Esophagus mucosa (tissue), 1 donor: ENCODE data around the gene TRIO. TPM values are rescaled to one million over a fixed set of nuclear protein-coding genes. Genes with fewer than 3 reads are reported as not detected.

Experiments used
- ATAC-seq: fragments of 200-7000 bp; cut with Tn5 transposase; one replicate; pipeline ENCODE4 v1.9.1; 2020
- total RNA-seq: library from RNA; stranded (reverse); gene quantifications from one replicate; pipeline ENCODE4 v1.2.4, GENCODE V29; 2023
- donor health status: DM: yes; HTN: yes; CAD: no.

Gene TRIO
- total RNA-seq, 1 donor from 2014 or later = 42.0 TPM

DNA sequence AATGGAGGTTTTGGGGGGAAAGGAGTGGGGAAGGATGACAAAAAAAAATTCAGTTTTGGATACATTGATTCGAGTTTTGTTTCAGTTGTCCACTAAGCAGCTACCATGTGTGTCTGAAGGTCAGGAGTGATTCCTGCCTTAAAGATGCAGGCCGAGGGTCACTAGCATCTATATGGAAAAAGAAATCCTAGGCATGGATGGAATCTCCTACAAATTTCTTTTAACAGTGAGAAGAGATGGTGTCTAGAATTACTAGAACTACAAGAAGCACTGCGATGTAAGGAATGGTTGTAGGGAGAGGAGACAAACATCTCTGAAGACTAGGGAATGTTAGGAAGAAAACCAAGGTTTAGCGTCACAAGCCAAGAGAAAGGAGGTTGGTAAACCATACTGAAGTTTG lies 19.6 kb upstream of the TRIO start:
- ATAC-seq = no peak

DNA sequence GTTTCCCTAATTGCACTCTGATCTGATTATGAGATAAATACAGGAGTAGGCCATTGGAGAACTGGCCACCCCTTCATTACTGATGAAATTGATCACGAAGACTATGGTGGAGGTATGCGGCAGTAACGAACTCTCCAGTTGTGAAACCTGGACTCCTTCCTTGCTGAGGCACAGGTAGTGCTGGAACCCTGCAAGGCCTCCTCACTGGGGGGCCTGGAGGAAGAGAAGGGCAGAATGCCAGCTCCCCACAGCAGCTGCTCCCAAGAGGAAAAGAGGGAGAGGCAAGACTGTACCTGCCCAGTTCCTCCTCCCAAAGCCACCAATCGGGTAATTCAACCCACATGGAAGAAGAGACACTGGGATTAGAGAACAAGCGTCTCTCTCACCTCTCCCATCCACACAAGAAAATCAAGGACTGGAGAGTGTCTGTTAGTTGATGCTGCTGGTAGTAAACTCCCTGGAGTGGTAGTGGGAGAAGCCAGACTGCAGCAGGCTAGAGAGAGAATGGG lies 19.1 kb upstream of the TRIO start:
- no peak for ATAC-seq

GRCh38 chr5:14125262-14125661 lies 17.9 kb upstream of the TRIO start:
- no peak for ATAC-seq

DNA sequence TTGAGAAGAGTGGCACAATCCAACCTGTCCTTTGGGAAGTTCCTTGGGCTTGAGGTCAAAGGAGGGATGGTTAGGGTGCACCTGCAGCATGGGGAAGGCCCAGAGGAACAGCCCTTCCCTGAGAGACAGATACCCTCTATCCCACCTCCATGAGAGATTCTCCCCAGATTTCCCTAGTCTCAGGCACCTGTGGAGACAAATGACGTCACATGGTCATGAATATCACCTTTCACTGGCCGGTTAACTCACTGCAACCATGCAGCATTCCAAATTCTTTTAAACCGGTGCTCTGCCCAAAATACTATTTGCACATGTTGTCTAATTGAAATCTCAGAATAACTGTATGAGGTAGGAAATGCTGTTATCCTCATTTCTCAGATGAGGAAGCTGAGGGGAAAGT lies 15.6 kb upstream of the TRIO start:
- no peak for ATAC-seq

DNA sequence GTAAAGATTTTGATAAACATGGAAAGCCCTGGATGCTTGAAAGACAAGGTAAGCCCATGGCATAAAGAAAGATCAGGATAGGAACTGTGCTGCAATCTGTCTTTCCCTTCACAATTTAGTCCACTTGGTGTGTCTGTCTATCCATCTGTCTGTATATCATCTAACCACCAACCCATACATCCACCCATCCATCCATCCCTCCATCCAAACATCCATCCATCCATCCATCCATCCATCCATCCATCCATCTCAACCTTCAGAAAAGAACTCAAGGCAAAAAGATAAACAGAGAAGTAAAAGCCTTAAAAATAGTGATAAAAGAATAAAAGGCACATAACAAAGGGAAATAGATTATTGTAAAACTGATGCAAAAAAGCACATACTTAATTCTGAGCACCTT lies 15.1 kb upstream of the TRIO start:
- ATAC-seq = no peak

DNA sequence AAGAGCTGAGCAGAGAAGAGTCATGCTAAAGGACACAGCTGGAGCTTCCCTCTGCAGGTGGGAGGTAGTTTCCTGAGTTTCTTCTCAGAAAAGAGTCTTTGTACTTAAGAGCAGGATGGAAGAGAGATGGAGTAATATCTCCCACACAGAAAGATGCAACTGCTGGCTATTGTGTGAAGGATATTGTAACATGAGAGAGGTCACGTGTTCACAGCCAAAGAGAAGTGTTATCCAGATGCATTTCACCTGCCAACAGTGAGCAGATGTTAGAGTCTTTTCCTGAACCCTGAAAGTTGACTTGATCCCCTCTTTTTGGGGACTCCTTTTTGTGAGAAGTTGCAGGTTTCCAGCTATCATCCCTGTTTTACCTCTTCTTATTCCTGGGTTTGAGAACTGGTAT lies 14.0 kb upstream of the TRIO start:
- no peak for ATAC-seq

DNA sequence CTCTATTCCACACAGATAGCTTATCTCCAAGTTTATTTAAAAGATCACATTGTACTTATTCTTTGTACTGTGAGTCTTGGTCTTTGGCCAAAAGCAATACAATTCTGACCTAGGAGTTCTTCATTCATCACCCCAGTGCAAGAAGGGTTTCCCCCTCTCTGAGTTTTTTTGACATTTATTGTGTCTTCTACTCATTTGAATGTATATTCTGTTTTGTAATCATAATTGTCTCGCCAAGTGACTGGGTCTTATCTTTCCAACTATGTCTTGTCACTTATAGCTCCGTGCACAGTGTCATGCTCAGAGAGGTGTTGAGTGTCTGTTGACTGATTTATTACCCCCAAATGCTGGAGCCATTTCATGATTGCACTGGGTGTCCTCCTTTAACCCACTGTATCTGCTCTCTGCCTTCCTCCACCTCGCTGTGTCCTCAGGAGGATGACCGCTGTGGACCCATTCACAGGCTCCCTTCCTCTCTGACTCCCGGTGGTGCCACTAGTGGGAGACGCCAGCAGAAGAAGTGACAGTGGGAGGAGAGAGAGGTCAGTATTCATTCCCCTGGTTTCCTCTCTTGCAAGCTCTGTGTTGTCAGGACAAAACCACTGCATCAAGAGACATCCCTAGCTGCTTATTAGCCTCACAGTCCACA lies 11.2 kb upstream of the TRIO start:
- ATAC-seq = no peak

- no peak for ATAC-seq
Measured at GRCh38 chr5:14133394-14133793, 9.7 kb upstream of the TRIO start.

- ATAC-seq = no peak
Measured at GRCh38 chr5:14134083-14134482, 9.1 kb upstream of the TRIO start.

GRCh38 chr5:14134771-14135170 lies 8.4 kb upstream of the TRIO start:
- no peak for ATAC-seq

GRCh38 chr5:14135621-14136020 lies 7.5 kb upstream of the TRIO start:
- ATAC-seq = no peak

GRCh38 chr5:14136228-14136627 lies 6.9 kb upstream of the TRIO start:
- no peak for ATAC-seq

GRCh38 chr5:14138608-14139540 lies 4.3 kb upstream of the TRIO start:
- ATAC-seq = no peak

GRCh38 chr5:14141764-14142163 lies 1.4 kb upstream of the TRIO start:
- ATAC-seq = no peak

- ATAC-seq = no peak
Measured at GRCh38 chr5:14142202-14142826, 828 bp upstream of the TRIO start.

- ATAC-seq = no peak
Measured at GRCh38 chr5:14143546-14143840, 351 bp downstream of the TRIO start.

DNA sequence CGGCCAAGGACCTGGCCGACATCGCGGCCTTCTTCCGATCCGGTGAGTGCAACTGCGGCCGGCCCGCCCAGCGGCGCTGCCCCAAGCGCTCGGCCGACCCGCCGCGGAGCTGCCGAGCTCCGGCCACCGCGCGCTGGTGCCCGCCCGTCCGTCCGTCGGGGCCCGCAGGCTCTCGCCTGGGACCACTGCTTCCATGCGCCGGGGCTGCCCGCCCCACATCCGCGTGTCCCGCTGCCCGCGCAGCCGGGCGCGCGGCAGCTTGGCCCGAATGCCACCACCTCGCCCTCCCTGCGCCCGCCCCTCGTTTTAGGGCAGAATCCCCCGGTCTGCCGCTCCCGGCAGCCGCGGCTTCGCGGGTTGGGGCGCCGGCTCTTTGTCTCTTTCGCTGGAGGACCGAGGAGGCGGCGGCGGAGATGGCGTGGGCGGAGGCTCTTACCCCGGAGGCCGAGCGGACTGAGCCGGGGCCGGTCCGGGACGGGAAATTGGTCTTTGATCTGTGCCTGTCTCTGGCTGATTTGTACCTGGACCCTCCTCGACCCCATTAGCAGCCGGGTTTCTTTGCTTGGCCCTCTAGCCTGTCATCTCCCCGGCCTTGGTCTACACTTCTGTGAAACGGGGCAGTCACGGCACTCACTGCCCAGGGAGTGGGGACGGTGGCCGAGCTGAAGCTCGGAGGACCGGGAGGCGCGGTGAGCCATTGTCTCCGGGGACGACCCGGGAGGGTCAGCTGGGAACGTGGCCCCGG lies 871 bp downstream of the TRIO start:
- ATAC-seq = peak; percentile 2

DNA sequence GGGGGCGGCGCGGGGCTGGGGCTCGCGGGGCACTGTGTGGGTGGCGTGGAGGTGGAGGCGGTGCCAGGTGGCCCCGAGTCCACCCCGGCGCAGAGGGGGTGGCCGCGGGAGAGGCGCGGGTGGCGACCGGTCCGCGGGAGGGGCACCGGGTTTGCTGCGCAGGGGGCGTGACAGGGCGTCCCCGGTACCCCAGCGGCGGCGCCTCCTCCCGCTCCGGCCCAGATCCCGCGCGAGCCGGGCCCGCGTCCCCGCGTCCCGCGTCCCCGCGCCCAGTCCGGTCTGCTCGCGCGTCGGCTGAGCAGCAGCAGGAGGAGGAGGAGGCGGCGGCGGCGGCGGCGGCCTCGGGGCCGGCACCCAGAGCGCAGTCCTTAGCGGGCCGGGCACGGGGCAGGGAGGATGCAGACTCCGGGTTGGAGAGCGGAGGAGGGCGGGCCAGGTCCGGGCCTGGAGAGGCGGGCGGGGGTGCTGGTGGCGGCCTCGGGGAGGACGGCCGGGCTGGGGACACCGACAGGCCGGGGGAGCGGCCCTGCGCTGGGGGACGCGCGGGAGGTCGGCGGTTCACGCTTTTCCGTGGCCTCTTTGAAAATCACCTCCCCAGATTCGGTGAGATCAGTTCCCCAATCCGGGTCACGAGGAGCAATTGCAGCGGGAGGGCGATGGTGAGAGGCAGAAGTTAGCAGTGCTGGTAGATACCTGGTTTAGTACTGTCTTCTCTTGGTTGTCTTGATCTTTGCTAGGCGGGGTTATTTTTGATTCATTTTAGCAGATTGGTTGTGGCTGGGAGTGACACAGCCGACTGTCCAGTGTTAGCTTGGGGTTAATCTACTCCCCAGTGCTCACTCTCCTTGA lies 1.7 kb downstream of the TRIO start:
- ATAC-seq = peak; percentile 76

GRCh38 chr5:14145435-14146334 lies 2.5 kb downstream of the TRIO start:
- ATAC-seq = no peak

DNA sequence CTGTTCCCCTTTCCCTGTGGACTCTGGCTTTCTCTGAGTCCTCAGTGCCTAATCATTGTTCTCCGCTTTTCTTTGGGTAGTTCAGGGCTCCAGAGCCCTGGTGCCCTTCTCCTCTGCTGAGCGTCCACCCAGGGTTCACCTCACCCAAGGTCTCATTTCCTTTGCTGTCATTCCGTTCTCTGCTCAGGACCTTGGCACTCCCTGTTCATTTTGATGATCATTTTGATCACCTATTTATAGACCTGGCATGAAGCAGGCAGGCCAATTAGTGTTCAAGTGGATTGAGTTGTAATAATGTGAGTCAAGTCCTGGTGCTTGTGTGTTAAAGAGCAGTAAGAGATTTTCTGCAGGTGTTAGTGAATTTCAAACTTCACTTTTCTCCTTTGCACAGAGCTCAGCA lies 3.6 kb downstream of the TRIO start:
- no peak for ATAC-seq

DNA sequence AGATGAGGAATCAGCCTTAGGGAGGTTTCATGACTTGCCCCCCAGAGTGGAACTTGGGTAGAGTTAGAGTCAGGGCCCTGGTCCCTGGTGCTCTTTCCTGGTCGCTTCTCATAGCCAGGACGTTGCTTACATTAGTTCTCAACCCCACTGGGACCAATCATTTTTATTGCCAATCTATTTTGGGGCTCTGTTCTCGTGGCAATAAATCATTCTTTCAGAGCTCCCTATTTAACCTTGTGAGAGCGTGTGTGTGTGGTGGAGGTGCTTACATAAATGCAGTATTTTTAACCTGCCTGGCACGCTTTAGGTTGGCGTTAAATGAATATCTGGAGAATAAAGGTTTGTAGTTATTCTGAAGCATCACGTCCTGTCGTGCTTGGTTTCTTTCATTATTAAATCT lies 4.1 kb downstream of the TRIO start:
- ATAC-seq = no peak
